ENCODE results near the gene ARMH1. TPM values are rescaled to one million over a fixed set of nuclear protein-coding genes. Genes with fewer than 3 reads are reported as not detected.

ARMH1 gene
- total and polyA plus RNA-seq, 2 experiments from 2014 or later = 1.4 to 1.6 TPM

GRCh38 chr1:44675186-44675585, 672 bp downstream of the ARMH1 start:
- H3K79me2 ChIP-seq (ENCODE audit: insufficient read depth) = no peaks in the 10 kb centered on the region
- peak overlapping the region; percentile 74 for H3K4me3 ChIP-seq
- H4K20me1 ChIP-seq (ENCODE audit: insufficient read depth) = no peaks in the 10 kb centered on the region
- in situ Hi-C loops (cut with MboI) = no loop called here
- no peak for TF ChIP-seq EZH2phosphoT487 (IDR thresholded peaks at IDR 0.05; ENCODE audit: insufficient read depth, low read depth)
- TF ChIP-seq EZH2 (IDR thresholded peaks at IDR 0.05; ENCODE audit: insufficient read depth, poor library complexity, severe bottlenecking) = no peak
- no peaks in the 10 kb centered on the region for H3K36me3 ChIP-seq (ENCODE audit: low read depth)
- H2AFZ ChIP-seq = peak overlapping the region; percentile 92
- no peaks in the 10 kb centered on the region for H3K9me3 ChIP-seq (ENCODE audit: low read depth)
- WGBS, 2 experiments (ENCODE audit: low coverage in 1 of 2, low lambda C conversion rate in 2 of 2, missing lambda C conversion rate in 2 of 2) = 88 to 92% methylated on average over 7 of the region's 7 CpGs
- peaks cover 24% of the 10 kb centered on the region for H3K4me1 ChIP-seq (ENCODE audit: insufficient read depth)
- H3K4me2 ChIP-seq (ENCODE audit: unreplicated experiment) = peak overlapping the region; percentile 64
- no peaks in the 10 kb centered on the region for H3K9me2 ChIP-seq (ENCODE audit: insufficient read depth)
- H3K9ac ChIP-seq = peak overlapping the region; percentile 82
- H3F3A ChIP-seq (ENCODE audit: insufficient read depth) = peaks cover 18% of the 10 kb centered on the region
- no peaks in the 10 kb centered on the region for H3K27me3 ChIP-seq (replicated peaks; ENCODE audit: insufficient read depth)
- no peak overlapping the region for H3K27ac ChIP-seq
- DNase-seq = no peak

- H3K4me2 ChIP-seq (ENCODE audit: unreplicated experiment) = peak overlapping the region; percentile 42
- in situ Hi-C loops (cut with MboI) = no loop called here
- no peaks in the 10 kb centered on the region for H3K9me3 ChIP-seq (ENCODE audit: low read depth)
- H3K4me1 ChIP-seq (ENCODE audit: insufficient read depth) = peaks cover 24% of the 10 kb centered on the region
- H3K36me3 ChIP-seq (ENCODE audit: low read depth) = no peaks in the 10 kb centered on the region
- H3K79me2 ChIP-seq (ENCODE audit: insufficient read depth) = no peaks in the 10 kb centered on the region
- peak; percentile 59 for DNase-seq
- H2AFZ ChIP-seq = 0 out of 2 replicates have a peak overlapping the region, but pooled peaks have one; percentile 6
- no peaks in the 10 kb centered on the region for H4K20me1 ChIP-seq (ENCODE audit: insufficient read depth)
- no peak overlapping the region for H3K9ac ChIP-seq
- H3K27me3 ChIP-seq (replicated peaks; ENCODE audit: insufficient read depth) = no peaks in the 10 kb centered on the region
- peak overlapping the region; percentile 31 for H3K27ac ChIP-seq
- peaks cover 18% of the 10 kb centered on the region for H3F3A ChIP-seq (ENCODE audit: insufficient read depth)
- H3K9me2 ChIP-seq (ENCODE audit: insufficient read depth) = no peaks in the 10 kb centered on the region
- H3K4me3 ChIP-seq = no peak overlapping the region
- no peak for TF ChIP-seq EZH2 (IDR thresholded peaks at IDR 0.05; ENCODE audit: insufficient read depth, poor library complexity, severe bottlenecking)
- no peak for TF ChIP-seq EZH2phosphoT487 (IDR thresholded peaks at IDR 0.05; ENCODE audit: insufficient read depth, low read depth)
- 89 to 97% methylated on average over 5 of the region's 5 CpGs for WGBS, 2 experiments (ENCODE audit: low coverage in 1 of 2, low lambda C conversion rate in 2 of 2, missing lambda C conversion rate in 2 of 2)
Observed at GRCh38 chr1:44676484-44677200, 2.1 kb downstream of the ARMH1 start.

GRCh38 chr1:44677201-44677766, 2.8 kb downstream of the ARMH1 start:
- Histone ChIP-seq H3K4me3 (no peak overlapping the region), H3K27ac (peak overlapping the region; percentile 31; the same call in 1 of the 2 replicates), H3K9me2 (ENCODE audit: insufficient read depth) (no peaks in the 10 kb centered on the region), H3K79me2 (ENCODE audit: insufficient read depth) (no peaks in the 10 kb centered on the region), H2AFZ (0 out of 2 replicates have a peak overlapping the region, but pooled peaks have one; percentile 6), H3K9me3 (ENCODE audit: low read depth) (no peaks in the 10 kb centered on the region), H3K27me3 (replicated peaks; ENCODE audit: insufficient read depth) (no peaks in the 10 kb centered on the region), H3K4me1 (ENCODE audit: insufficient read depth) (peaks cover 24% of the 10 kb centered on the region), H3K36me3 (ENCODE audit: low read depth) (no peaks in the 10 kb centered on the region), H3K9ac (no peak overlapping the region), H4K20me1 (ENCODE audit: insufficient read depth) (no peaks in the 10 kb centered on the region), H3K4me2 (ENCODE audit: unreplicated experiment) (no peak overlapping the region), H3F3A (ENCODE audit: insufficient read depth) (peaks cover 18% of the 10 kb centered on the region)
- DNase-seq = peak; percentile 81
- in situ Hi-C loops (cut with MboI) = no loop called here
- 56 to 64% methylated on average over 6 of the region's 6 CpGs for WGBS, 2 experiments (ENCODE audit: low coverage in 1 of 2, low lambda C conversion rate in 2 of 2, missing lambda C conversion rate in 2 of 2)
- TF ChIP-seq EZH2 (IDR thresholded peaks at IDR 0.05; ENCODE audit: insufficient read depth, poor library complexity, severe bottlenecking) = no peak
- no peak for TF ChIP-seq EZH2phosphoT487 (IDR thresholded peaks at IDR 0.05; ENCODE audit: insufficient read depth, low read depth)

- H3K4me2 ChIP-seq (ENCODE audit: unreplicated experiment) = no peak overlapping the region
- H4K20me1 ChIP-seq (ENCODE audit: insufficient read depth) = no peaks in the 10 kb centered on the region
- no peaks in the 10 kb centered on the region for H3K27me3 ChIP-seq (replicated peaks; ENCODE audit: insufficient read depth)
- no peak overlapping the region for H3K27ac ChIP-seq
- H3K9ac ChIP-seq = no peak overlapping the region
- H3K9me3 ChIP-seq (ENCODE audit: low read depth) = no peaks in the 10 kb centered on the region
- WGBS, 2 experiments (ENCODE audit: low coverage in 1 of 2, low lambda C conversion rate in 2 of 2, missing lambda C conversion rate in 2 of 2) = 87 to 100% methylated on average over 2 of the region's 2 CpGs
- no peaks in the 10 kb centered on the region for H3K36me3 ChIP-seq (ENCODE audit: low read depth)
- H3K4me1 ChIP-seq (ENCODE audit: insufficient read depth) = peaks cover 24% of the 10 kb centered on the region
- no peak overlapping the region for H2AFZ ChIP-seq
- in situ Hi-C loops (cut with MboI) = no loop called here
- H3F3A ChIP-seq (ENCODE audit: insufficient read depth) = peaks cover 18% of the 10 kb centered on the region
- H3K4me3 ChIP-seq = no peak overlapping the region
- no peak for TF ChIP-seq EZH2 (IDR thresholded peaks at IDR 0.05; ENCODE audit: insufficient read depth, poor library complexity, severe bottlenecking)
- no peaks in the 10 kb centered on the region for H3K79me2 ChIP-seq (ENCODE audit: insufficient read depth)
- DNase-seq = no peak
- H3K9me2 ChIP-seq (ENCODE audit: insufficient read depth) = no peaks in the 10 kb centered on the region
Observed at GRCh38 chr1:44678120-44678519, 3.6 kb downstream of the ARMH1 start.
